Tibial nerve (tissue), 4 donors: ENCODE results near the gene GALNT18. TPM values are rescaled to one million over a fixed set of nuclear protein-coding genes. Genes with fewer than 3 reads are reported as not detected.

Experiments used
- DNase-seq, 2 donors: peaks; one replicate each; pipeline ENCODE4 v3.0.0-alpha.2; 2019; ENCODE audit warnings: low spot score in 2 of 2
- H3K27ac ChIP-seq, 4 donors: fragments of 200-600 bp; sonication (generic) in 3 of 4; one replicate each; pipeline ENCODE4 v1.5.1; 2017 to 2019; ENCODE audit warnings: mild to moderate bottlenecking in 1 of 4
- H3K27me3 ChIP-seq, 2 donors: fragments of 200-600 bp; sonication (generic) in 1 of 2; one replicate each; pipeline versions ENCODE4 v1.5.1 to v1.6.0; 2017 to 2019
- H3K36me3 ChIP-seq, 3 donors: fragments of 200-600 bp; sonication (generic); one replicate each; pipeline ENCODE4 v1.5.1; 2018 to 2019
- H3K4me1 ChIP-seq, 4 donors: fragments of 200-600 bp; sonication (generic) in 3 of 4; one replicate each; pipeline ENCODE4 v1.5.1; 2017 to 2019
- H3K4me3 ChIP-seq, 4 donors: fragments of 200-600 bp; sonication (generic) in 3 of 4; one replicate each; pipeline ENCODE4 v1.5.1; 2017 to 2019; ENCODE audit warnings: mild to moderate bottlenecking in 1 of 4, moderate library complexity in 1 of 4
- H3K9me3 ChIP-seq, 4 donors: fragments of 200-600 bp; sonication (generic) in 3 of 4; one replicate each; pipeline ENCODE4 v1.5.1; 2017 to 2019
- EP300 ChIP-seq, 2 donors: sonication (generic); formaldehyde crosslinking; IDR thresholded peaks; one replicate each; pipeline ENCODE4 v1.6.1; 2017; ENCODE audit warnings: antibody characterized with exemption in 2 of 2, mild to moderate bottlenecking in 1 of 2
- POLR2A ChIP-seq, 2 donors: fragments of 450-650 bp; IDR thresholded peaks; one replicate each; pipeline ENCODE4 v1.6.1; 2017; ENCODE audit warnings: antibody characterized with exemption in 2 of 2, mild to moderate bottlenecking in 2 of 2, moderate library complexity in 2 of 2
- WGBS, 2 donors: methylation state at CpG; one replicate each; pipeline ENCODE4 v1.1.5; 2018; 5-methylcytosine and 5-hydroxymethylcytosine counted together
- total RNA-seq, 4 donors: library from RNA; depleted of rRNA; stranded (reverse); fragments of >200 nt; gene quantifications; one replicate each; pipeline ENCODE4 v1.1.0, GENCODE V29; 2016
- TF ChIP-seq, protein P1 (sequence below), 5 experiments: fragments of 200-600 bp in 3 of 5; fragments of 450-650 bp in 2 of 5; sonication (generic) in 3 of 5; IDR thresholded peaks; one replicate each; pipeline ENCODE4 v1.5.1; 2016 to 2019; ENCODE audit warnings: antibody characterized with exemption in 5 of 5, mild to moderate bottlenecking in 3 of 5, moderate library complexity in 2 of 5

The GALNT18 gene
- total RNA-seq, 4 donors from 2014 or later: 11.3 to 32.4 (median 23.9) TPM

DNA sequence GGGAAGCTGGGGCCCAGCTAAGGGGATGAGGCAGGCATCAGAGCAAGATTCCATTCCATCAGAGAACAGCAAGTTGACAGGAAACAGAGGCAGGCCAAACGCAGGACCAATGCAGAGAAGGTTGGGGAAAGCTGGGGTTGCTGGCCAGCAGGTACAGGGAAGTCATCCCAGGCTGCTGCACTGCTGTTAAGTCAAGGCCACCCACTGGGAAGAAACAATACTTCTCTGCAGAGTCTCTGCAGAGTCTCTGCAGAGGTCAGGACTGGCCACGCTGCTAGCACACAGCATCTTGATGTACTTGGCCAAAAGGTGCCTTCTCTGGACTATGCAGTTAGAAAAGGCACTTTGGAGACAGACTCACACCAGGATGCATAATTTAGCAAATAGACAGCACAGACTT, 200.3 kb downstream of the GALNT18 start:
- H3K9me3 ChIP-seq: no peaks in the 10 kb centered on the region
- no peaks in the 10 kb centered on the region for H3K36me3 ChIP-seq
- H3K4me3 ChIP-seq: no peak overlapping the region
- WGBS, 2 donors: 83 to 92% methylated on average over 1 to 2 of the region's 2 CpGs
- peaks cover 0 to 3% (median 0%) of the 10 kb centered on the region in 4 donors for H3K4me1 ChIP-seq
- H3K27me3 ChIP-seq: no peaks in the 10 kb centered on the region
- no peak for DNase-seq
- TF ChIP-seq EP300 (IDR thresholded peaks at IDR 0.05) (no peak), POLR2A (IDR thresholded peaks at IDR 0.05) (no peak)
- no peak overlapping the region for H3K27ac ChIP-seq

DNA sequence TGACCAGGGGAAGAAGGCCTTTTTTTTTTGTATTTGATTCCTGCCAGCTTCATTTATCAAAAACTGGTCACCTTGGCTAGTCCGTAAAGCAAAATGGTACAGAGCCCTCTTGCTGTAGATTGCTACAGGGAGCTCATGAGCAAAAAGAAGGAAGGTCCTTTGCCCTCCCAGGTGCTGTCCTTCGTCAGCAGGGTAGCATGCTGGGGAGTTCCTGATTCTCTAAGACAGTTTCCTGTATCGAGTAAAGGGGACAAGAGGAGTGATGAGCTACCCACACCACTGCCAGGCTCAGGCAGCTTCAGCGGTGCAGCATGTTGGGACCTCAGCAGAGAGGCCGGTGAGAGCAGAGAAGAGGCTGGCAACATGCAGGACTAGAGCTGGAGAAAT, 200.9 kb downstream of the GALNT18 start:
- no peak overlapping the region for H3K27ac ChIP-seq
- no peaks in the 10 kb centered on the region for H3K9me3 ChIP-seq
- TF ChIP-seq, protein P1, sequence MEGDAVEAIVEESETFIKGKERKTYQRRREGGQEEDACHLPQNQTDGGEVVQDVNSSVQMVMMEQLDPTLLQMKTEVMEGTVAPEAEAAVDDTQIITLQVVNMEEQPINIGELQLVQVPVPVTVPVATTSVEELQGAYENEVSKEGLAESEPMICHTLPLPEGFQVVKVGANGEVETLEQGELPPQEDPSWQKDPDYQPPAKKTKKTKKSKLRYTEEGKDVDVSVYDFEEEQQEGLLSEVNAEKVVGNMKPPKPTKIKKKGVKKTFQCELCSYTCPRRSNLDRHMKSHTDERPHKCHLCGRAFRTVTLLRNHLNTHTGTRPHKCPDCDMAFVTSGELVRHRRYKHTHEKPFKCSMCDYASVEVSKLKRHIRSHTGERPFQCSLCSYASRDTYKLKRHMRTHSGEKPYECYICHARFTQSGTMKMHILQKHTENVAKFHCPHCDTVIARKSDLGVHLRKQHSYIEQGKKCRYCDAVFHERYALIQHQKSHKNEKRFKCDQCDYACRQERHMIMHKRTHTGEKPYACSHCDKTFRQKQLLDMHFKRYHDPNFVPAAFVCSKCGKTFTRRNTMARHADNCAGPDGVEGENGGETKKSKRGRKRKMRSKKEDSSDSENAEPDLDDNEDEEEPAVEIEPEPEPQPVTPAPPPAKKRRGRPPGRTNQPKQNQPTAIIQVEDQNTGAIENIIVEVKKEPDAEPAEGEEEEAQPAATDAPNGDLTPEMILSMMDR (IDR thresholded peaks at IDR 0.05): no peak
- TF ChIP-seq POLR2A (IDR thresholded peaks at IDR 0.05) (no peak), EP300 (IDR thresholded peaks at IDR 0.05) (no peak)
- no peaks in the 10 kb centered on the region for H3K27me3 ChIP-seq
- no peaks in the 10 kb centered on the region for H3K36me3 ChIP-seq
- 88 to 89% methylated on average over 4 to 5 of the region's 5 CpGs for WGBS, 2 donors
- H3K4me1 ChIP-seq: peaks cover 0 to 7% (median 0%) of the 10 kb centered on the region in 4 donors
- DNase-seq: no peak
- H3K4me3 ChIP-seq: no peak overlapping the region

DNA sequence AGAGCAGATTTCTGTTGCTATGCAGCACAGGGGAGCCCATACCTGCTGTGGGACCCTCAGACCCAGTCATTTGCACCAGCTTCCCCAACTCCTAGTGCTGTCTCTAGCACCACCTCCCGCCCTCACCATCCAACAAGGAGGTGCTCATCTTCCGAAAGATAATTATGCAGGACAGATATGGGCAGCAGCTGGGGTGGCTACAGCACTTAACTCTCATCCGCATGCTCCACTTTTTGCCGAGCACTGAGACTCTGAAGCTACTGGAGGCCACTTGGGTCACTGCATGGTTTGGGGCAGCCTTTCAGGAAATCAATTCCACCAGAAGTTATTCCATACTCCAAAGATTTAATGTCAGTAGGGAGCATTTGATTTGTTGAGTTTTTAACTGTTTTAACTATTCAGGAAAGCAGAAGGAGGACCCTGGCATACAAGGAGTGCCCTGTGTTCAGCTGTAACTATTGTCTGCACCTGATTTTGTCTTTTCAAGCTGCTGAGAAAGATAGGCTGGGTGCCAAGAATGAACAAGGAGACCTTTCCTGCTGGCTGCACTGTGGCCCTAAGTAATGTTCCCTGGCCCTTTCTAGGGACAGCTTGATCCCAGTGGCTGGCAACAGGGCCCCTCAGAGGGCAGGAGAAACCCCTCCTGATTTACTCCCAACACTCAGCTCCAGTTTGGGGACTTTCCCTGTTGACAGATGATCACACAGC, 201.5 kb downstream of the GALNT18 start:
- no peak for DNase-seq
- no peak for TF ChIP-seq POLR2A (IDR thresholded peaks at IDR 0.05)
- TF ChIP-seq, protein P1 (IDR thresholded peaks at IDR 0.05): no peak
- TF ChIP-seq EP300 (IDR thresholded peaks at IDR 0.05): peak in 1 of 2 donors; percentile 31

DNA sequence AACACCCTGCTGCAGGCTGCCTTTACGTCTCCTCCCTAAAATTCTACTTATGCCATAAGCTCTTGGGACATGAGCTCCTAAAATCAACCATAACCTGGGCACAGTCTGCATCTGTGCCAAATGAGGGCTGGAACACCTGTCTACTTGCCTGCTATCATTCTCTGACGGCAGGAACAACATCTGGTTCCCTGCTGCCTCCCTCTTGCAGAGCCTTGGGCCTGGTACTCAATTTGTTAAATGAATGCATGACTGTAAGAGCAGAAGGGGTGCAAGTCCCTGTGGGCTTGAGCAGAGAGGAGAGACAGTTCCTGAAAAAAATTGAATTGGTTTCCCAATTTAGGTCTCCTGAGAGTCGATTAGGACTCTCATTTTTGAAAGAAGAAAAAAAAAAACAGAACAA, 202.1 kb downstream of the GALNT18 start:
- no peaks in the 10 kb centered on the region for H3K36me3 ChIP-seq
- H3K27ac ChIP-seq: no peak overlapping the region
- H3K4me1 ChIP-seq: peaks cover 0 to 12% (median 0%) of the 10 kb centered on the region in 4 donors
- no peak for TF ChIP-seq POLR2A (IDR thresholded peaks at IDR 0.05)
- TF ChIP-seq EP300 (IDR thresholded peaks at IDR 0.05): no peak
- H3K4me3 ChIP-seq: no peak overlapping the region
- DNase-seq: no peak
- no peaks in the 10 kb centered on the region for H3K9me3 ChIP-seq
- H3K27me3 ChIP-seq: no peaks in the 10 kb centered on the region
- 69 to 85% methylated on average over 3 of the region's 3 CpGs for WGBS, 2 donors

More for the DNA sequence above, 201.5 kb downstream of the GALNT18 start:
- 90 to 97% methylated on average over 4 of the region's 4 CpGs for WGBS, 2 donors
- Histone ChIP-seq H3K4me1 (peaks cover 0 to 12% (median 0%) of the 10 kb centered on the region in 4 donors), H3K4me3 (no peak overlapping the region), H3K27ac (no peak overlapping the region), H3K27me3 (no peaks in the 10 kb centered on the region), H3K36me3 (no peaks in the 10 kb centered on the region), H3K9me3 (no peaks in the 10 kb centered on the region)

DNA sequence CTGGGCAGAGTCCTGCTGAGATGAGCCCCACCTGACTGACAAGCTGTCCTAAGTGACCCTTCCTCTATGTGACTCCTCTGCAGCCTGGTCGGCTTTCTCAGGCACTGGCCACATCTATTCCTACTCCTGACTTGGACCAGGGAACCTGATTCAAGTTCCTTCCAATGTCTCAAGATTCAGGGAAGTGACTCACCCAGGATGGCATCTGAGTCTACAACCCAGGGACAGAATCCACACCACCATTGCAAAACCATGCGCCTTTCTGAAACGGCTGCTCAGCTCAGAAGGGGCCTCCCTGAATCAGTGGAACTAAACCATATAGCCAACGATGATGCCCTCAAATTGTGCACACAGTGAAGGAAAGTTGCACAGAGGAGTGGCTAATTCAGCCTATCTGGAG, 204.9 kb downstream of the GALNT18 start:
- no peak overlapping the region for H3K4me3 ChIP-seq
- no peak overlapping the region for H3K27ac ChIP-seq
- peaks cover 0 to 12% (median 0%) of the 10 kb centered on the region in 4 donors for H3K4me1 ChIP-seq
- no peaks in the 10 kb centered on the region for H3K9me3 ChIP-seq
- no peak for DNase-seq
- H3K27me3 ChIP-seq: no peaks in the 10 kb centered on the region
- no peaks in the 10 kb centered on the region for H3K36me3 ChIP-seq
- TF ChIP-seq, protein P1 (IDR thresholded peaks at IDR 0.05): no peak
- TF ChIP-seq POLR2A (IDR thresholded peaks at IDR 0.05) (no peak), EP300 (IDR thresholded peaks at IDR 0.05) (no peak)
- 77 to 82% methylated on average over 4 of the region's 4 CpGs for WGBS, 2 donors

DNA sequence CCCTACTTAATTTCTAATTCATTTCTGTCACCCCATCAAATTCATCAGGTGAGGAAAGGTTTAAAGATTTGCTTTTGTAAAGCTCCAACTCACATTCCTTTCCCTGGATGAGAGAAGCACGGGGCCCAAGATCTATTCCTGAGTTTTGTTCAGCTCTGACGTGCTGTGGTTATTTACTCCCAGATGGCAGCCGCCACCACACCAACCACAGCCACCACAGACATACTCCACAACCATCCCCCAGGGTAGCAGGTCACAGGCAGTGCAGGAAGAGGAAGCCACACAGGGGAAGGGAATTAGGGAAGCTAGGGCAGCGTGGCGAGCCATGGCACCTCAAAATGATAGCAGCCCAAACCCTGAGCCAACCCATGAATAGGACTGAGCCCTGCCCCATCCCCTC, 205.3 kb downstream of the GALNT18 start:
- H3K27ac ChIP-seq: no peak overlapping the region
- H3K4me3 ChIP-seq: no peak overlapping the region
- no peak for DNase-seq
- no peaks in the 10 kb centered on the region for H3K27me3 ChIP-seq
- no peaks in the 10 kb centered on the region for H3K9me3 ChIP-seq
- WGBS, 2 donors: 69 to 77% methylated on average over 5 of the region's 5 CpGs
- H3K4me1 ChIP-seq: peaks cover 0 to 12% (median 0%) of the 10 kb centered on the region in 4 donors
- no peaks in the 10 kb centered on the region for H3K36me3 ChIP-seq
- TF ChIP-seq, protein P1 (IDR thresholded peaks at IDR 0.05): no peak
- TF ChIP-seq POLR2A (IDR thresholded peaks at IDR 0.05) (no peak), EP300 (IDR thresholded peaks at IDR 0.05) (no peak)
